Adrenal gland (tissue), 12 donors: ENCODE results near the gene DLG3. TPM values are rescaled to one million over a fixed set of nuclear protein-coding genes. Genes with fewer than 3 reads are reported as not detected.

Source experiments
- DNase-seq, 7 donors: peaks; one replicate each; pipeline ENCODE4 v3.0.0-alpha.2; 2019 to 2020
- H3K27ac ChIP-seq, 5 donors: fragments of 200-600 bp; sonication (generic) in 4 of 5; 1 replicate in 3 of 5; 2 replicates in 2 of 5; pipeline versions ENCODE4 v1.5.1 to v1.8.0; 2016 to 2020; ENCODE audit warnings: mild to moderate bottlenecking in 1 of 5
- H3K27me3 ChIP-seq: fragments of 200-600 bp; 2 replicates; pipeline ENCODE4 v1.8.0; 2021
- H3K36me3 ChIP-seq, 2 donors: fragments of 200-600 bp; replicated peaks in 1 of 2; 1 replicate in 1 of 2; 2 replicates in 1 of 2; pipeline versions ENCODE4 v1.5.1 to v1.8.0; 2018 to 2022
- H3K4me1 ChIP-seq, 2 donors: fragments of 200-600 bp; replicated peaks in 1 of 2; 1 replicate in 1 of 2; 2 replicates in 1 of 2; pipeline versions ENCODE4 v1.5.1 to v1.8.0; 2018 to 2021
- H3K4me3 ChIP-seq, 4 donors: fragments of 200-600 bp; sonication (generic) in 3 of 4; one replicate each; pipeline ENCODE4 v1.5.1; 2016 to 2018
- H3K9me3 ChIP-seq, 3 donors: fragments of 200-600 bp; sonication (generic) in 1 of 3; replicated peaks in 1 of 3; 1 replicate in 2 of 3; 2 replicates in 1 of 3; pipeline versions ENCODE4 v1.5.1 to v1.8.0; 2016 to 2021
- CTCF ChIP-seq, 6 experiments: fragments of 450-650 bp in 4 of 6; fragments of 200-600 bp in 2 of 6; sonication (generic) in 1 of 6; IDR thresholded peaks; 1 replicate in 5 of 6; 2 replicates in 1 of 6; pipeline versions ENCODE4 v1.5.1 to v1.8.0; 2016 to 2021; ENCODE audit warnings: antibody characterized with exemption in 6 of 6, mild to moderate bottlenecking in 2 of 6, moderate library complexity in 1 of 6
- POLR2A ChIP-seq, 2 donors: fragments of 450-650 bp; IDR thresholded peaks; one replicate each; pipeline ENCODE4 v1.6.1; 2017; ENCODE audit warnings: antibody characterized with exemption in 2 of 2, mild to moderate bottlenecking in 2 of 2, moderate library complexity in 1 of 2
- WGBS, 4 donors: extraction: QIAGEN DNeasy Blood & Tissue Kit in 2 of 4; methylation state at CpG; one replicate each; pipeline versions ENCODE4 v1.1.5 to v1.1.7; 2013 to 2017; 5-methylcytosine and 5-hydroxymethylcytosine counted together
- intact Hi-C, 2 donors: fragments of 100-400 bp; cut with DNase I; formaldehyde crosslinking; loops; one replicate each; pipeline versions ENCODE4 v1.14.1 to v1.15.0; 2022 to 2023
- polyA plus RNA-seq, 3 donors: library from polyadenylated mRNA; stranded (reverse); fragments of 200-250 nt in 2 of 3; fragments of 350-450 nt in 1 of 3; fragmentation: Illumina TruSeq in 1 of 3; extraction: RNeasy Lipid Tissue Mini Kit (QIAGEN cat#74804) in 1 of 3; gene quantifications; one replicate each; pipeline ENCODE4 v1.2.3, GENCODE V29; 2013 to 2014
- total RNA-seq, 9 donors: library from RNA; depleted of rRNA in 4 of 9; stranded (reverse); fragments of >200 nt in 4 of 9; fragments of 120-200 nt in 1 of 9; fragmentation: NEBNext Ultra II Directional in 1 of 9; extraction: Animal tissue kit (Norgen Biotek cat#: 25700) in 1 of 9; gene quantifications; one replicate each; pipeline versions ENCODE4 v1.1.0 to v1.2.4, GENCODE V29; 2013 to 2023
- donor health status: healthy with polysubstance abuse.
- donor health status: Bipolar disorder and iron deficiency.
- donor health status: DM: yes; HTN: yes; CAD: no.
- donor health status: DM: no; HTN: no; CAD: no.
- donor health status: DM: no; HTN: no; CAD: no.
- donor health status: DM: yes; HTN: yes; CAD: no.

The DLG3 gene
- total and polyA plus RNA-seq, 12 donors = 5.5 to 33.7 (median 8.5) TPM

GRCh38 chrX:70488856-70489255, 44.2 kb downstream of the DLG3 start:
- H3K4me1 ChIP-seq = no peaks in the 10 kb centered on the region
- 58 to 73% (median 65%) methylated on average over 2 of the region's 2 CpGs for WGBS, 4 donors
- H3K27me3 ChIP-seq = peaks cover 6% of the 10 kb centered on the region
- no peak for TF ChIP-seq POLR2A (IDR thresholded peaks at IDR 0.05)
- no peaks in the 10 kb centered on the region for H3K9me3 ChIP-seq
- H3K36me3 ChIP-seq = no peaks in the 10 kb centered on the region
- no peak overlapping the region for H3K27ac ChIP-seq
- DNase-seq = no peak
- H3K4me3 ChIP-seq = no peak overlapping the region
- intact Hi-C loops = no loop called here

DNA sequence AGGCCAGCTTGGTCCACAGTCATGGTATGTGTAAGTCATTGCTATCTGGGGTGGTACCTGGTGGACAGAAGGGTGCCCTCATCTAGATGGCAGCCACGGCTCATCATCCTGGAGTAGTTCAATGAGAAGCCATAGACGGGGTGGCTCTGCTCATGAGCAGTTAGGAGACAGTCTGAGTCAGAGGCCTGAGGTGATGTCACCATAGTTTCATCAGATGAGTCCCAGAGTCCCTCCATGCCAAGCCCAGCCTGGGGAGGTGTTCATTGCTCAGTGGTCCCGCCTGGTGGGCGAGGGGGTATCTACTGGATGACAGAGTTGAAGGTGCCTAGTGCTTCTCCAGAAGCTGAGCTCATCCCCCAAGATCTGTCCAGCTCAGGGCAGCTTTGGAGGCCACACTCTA, 49.8 kb downstream of the DLG3 start:
- Histone ChIP-seq H3K36me3 (no peaks in the 10 kb centered on the region), H3K27ac (no peak overlapping the region), H3K9me3 (no peaks in the 10 kb centered on the region), H3K4me3 (no peak overlapping the region), H3K27me3 (peaks cover 4% of the 10 kb centered on the region), H3K4me1 (no peaks in the 10 kb centered on the region)
- WGBS, 4 donors = 54 to 97% (median 79%) methylated on average over 2 to 4 of the region's 4 CpGs; no CpG with 5 or more reads in 1 of the 4 donors
- intact Hi-C loops = no loop called here
- no peak for DNase-seq
- no peak for TF ChIP-seq POLR2A (IDR thresholded peaks at IDR 0.05)
- no peak for TF ChIP-seq CTCF (IDR thresholded peaks at IDR 0.05)

DNA sequence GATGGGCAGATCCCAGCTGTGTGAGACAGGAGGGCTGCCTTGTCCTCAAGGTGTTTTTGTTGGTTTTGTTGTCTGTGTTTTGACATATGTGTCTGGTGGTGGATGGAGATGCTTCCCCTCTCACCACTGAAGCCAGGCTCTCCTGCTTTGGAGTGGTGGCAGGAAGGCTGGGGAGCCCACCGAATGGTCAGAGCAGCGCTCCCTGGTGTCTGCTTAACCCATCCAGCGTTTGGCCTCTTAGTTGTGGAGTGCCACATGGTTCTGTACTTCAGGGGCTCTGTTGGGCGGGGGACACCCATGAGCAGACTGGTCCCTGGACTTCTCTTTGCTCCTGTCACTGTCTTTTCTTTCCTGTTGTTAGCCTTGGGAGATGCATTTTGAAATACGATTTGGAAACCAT, 51.9 kb downstream of the DLG3 start:
- no peak overlapping the region for H3K4me3 ChIP-seq
- no peaks in the 10 kb centered on the region for H3K36me3 ChIP-seq
- no peaks in the 10 kb centered on the region for H3K4me1 ChIP-seq
- no peaks in the 10 kb centered on the region for H3K27me3 ChIP-seq
- DNase-seq = no peak
- no peak overlapping the region for H3K27ac ChIP-seq
- intact Hi-C loops = no loop called here
- WGBS, 4 donors = 48 to 83% (median 49%) methylated on average over 2 to 5 of the region's 5 CpGs; no CpG with 5 or more reads in 1 of the 4 donors
- H3K9me3 ChIP-seq = no peaks in the 10 kb centered on the region
- TF ChIP-seq CTCF (IDR thresholded peaks at IDR 0.05) (no peak), POLR2A (IDR thresholded peaks at IDR 0.05) (no peak)

DNA sequence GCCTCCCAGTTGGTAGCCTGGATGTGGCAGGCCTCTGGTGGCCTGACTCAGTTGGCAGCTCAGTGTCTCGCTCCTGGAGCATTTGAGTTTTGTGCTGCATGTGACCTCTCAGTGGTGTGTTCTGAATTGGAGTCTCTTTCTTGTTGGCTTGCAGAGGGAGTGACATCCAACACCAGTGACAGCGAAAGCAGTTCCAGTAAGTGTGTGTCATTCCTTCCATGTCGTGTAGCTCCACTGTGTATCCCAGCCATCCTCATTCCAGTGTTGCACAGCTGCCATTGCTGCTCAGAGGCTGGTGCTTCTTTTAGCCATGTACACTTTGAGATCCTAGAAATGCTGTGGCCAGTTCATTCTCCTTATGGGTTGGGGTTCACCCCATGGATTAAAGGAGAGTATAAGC, 52.4 kb downstream of the DLG3 start:
- H3K4me3 ChIP-seq = no peak overlapping the region
- no peak for TF ChIP-seq CTCF (IDR thresholded peaks at IDR 0.05)
- no peak for TF ChIP-seq POLR2A (IDR thresholded peaks at IDR 0.05)
- no peaks in the 10 kb centered on the region for H3K27me3 ChIP-seq
- no peaks in the 10 kb centered on the region for H3K9me3 ChIP-seq
- DNase-seq = no peak
- H3K27ac ChIP-seq = no peak overlapping the region
- 51 to 100% (median 88%) methylated on average over 2 to 3 of the region's 3 CpGs for WGBS, 4 donors
- intact Hi-C loops = no loop called here
- H3K36me3 ChIP-seq = no peaks in the 10 kb centered on the region
- H3K4me1 ChIP-seq = no peaks in the 10 kb centered on the region

DNA sequence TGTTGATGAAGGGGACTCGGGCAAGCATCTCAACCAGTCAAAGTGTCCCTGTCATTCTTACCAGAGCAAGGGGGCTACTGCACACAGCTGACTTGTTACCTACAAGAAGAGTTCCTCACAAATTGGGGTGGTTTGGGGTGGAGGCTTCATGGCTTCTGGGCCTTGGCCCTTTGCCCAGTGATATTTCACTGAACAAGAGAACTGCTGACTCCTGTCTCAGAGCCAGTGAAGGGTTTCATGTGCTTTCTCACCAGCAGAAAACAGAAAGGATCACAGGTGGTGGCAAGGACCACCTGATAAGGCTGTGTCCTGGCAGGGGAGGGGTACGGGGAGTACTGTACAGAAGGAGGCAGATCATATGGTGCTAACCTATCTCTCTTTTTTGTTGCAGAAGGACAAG, 53.5 kb downstream of the DLG3 start:
- Histone ChIP-seq H3K36me3 (no peaks in the 10 kb centered on the region), H3K4me3 (no peak overlapping the region), H3K9me3 (no peaks in the 10 kb centered on the region), H3K4me1 (no peaks in the 10 kb centered on the region), H3K27me3 (no peaks in the 10 kb centered on the region), H3K27ac (no peak overlapping the region)
- DNase-seq = no peak
- WGBS, 4 donors = 74 to 100% (median 91%) methylated on average over 1 to 2 of the region's 2 CpGs
- intact Hi-C loops = no loop called here
- no peak for TF ChIP-seq POLR2A (IDR thresholded peaks at IDR 0.05)
- no peak for TF ChIP-seq CTCF (IDR thresholded peaks at IDR 0.05)
